ENCODE measurements around the gene NFYB. TPM values are rescaled to one million over a fixed set of nuclear protein-coding genes. Genes with fewer than 3 reads are reported as not detected.

NFYB gene
- total RNA-seq, 3 donors from 2014 or later = 51.1 to 59.3 (median 54.2) TPM

DNA sequence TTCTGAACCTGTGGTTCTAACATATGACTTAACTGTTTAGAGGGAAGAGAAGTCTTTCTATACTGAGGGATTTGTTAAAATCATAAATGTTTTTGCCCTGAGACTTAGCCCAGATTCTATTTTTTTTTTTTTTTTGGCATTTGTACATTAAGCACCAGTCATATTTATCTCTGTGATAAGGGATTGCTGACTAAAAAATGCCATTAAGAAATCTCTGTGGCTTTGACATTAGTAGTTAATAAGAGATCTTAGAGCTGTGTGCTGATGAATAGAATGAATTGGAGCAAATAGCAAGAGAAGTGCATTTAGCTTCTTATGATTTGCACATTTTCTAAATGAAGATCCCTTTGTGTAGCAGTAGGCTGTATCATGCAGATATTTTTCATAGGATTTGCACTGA, 32.5 kb downstream of the NFYB start:
- peaks cover 5% of the 10 kb centered on the region for H3K36me3 ChIP-seq
- H3K27me3 ChIP-seq = no peaks in the 10 kb centered on the region
- H3K9me3 ChIP-seq = no peaks in the 10 kb centered on the region
- no peak for DNase-seq (ENCODE audit: low spot score in 2 of 2)
- no peak overlapping the region for H3K27ac ChIP-seq
- H3K4me3 ChIP-seq = no peak overlapping the region
- TF ChIP-seq POLR2AphosphoS5 (IDR thresholded peaks at IDR 0.05) = no peak
- TF ChIP-seq, protein P1, sequence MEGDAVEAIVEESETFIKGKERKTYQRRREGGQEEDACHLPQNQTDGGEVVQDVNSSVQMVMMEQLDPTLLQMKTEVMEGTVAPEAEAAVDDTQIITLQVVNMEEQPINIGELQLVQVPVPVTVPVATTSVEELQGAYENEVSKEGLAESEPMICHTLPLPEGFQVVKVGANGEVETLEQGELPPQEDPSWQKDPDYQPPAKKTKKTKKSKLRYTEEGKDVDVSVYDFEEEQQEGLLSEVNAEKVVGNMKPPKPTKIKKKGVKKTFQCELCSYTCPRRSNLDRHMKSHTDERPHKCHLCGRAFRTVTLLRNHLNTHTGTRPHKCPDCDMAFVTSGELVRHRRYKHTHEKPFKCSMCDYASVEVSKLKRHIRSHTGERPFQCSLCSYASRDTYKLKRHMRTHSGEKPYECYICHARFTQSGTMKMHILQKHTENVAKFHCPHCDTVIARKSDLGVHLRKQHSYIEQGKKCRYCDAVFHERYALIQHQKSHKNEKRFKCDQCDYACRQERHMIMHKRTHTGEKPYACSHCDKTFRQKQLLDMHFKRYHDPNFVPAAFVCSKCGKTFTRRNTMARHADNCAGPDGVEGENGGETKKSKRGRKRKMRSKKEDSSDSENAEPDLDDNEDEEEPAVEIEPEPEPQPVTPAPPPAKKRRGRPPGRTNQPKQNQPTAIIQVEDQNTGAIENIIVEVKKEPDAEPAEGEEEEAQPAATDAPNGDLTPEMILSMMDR (IDR thresholded peaks at IDR 0.05) = no peak
- no peak for TF ChIP-seq POLR2A (IDR thresholded peaks at IDR 0.05)
- intact Hi-C loops (cut with DNase I; ENCODE audit: low total_unique reads) = no loop called here
- H3K4me1 ChIP-seq = no peaks in the 10 kb centered on the region

DNA sequence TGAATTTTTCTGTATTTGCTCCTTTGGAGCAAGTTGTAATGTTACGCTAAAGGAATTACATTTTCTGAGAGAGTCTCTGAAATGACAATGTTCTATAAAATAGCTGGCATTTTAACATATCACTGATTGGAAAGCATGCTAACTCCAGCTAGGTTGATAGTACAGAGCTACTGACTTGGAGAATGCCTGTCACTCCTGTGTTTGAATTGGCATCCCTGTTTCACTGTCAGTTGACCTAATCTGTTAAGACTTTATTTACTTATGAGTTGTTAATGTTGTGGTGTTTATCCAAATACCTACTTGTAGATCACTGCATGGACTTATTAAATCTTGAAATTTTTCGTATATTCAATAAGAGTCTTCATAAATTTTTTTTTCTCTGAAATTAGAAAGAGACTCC, 40.1 kb downstream of the NFYB start:
- no peak for DNase-seq (ENCODE audit: low spot score in 2 of 2)
- intact Hi-C loops (cut with DNase I; ENCODE audit: low total_unique reads) = no loop called here
- Histone ChIP-seq H3K4me3 (no peak overlapping the region), H3K4me1 (no peaks in the 10 kb centered on the region), H3K27me3 (no peaks in the 10 kb centered on the region), H3K36me3 (peaks cover 5% of the 10 kb centered on the region), H3K27ac (no peak overlapping the region), H3K9me3 (no peaks in the 10 kb centered on the region)
- TF ChIP-seq POLR2AphosphoS5 (IDR thresholded peaks at IDR 0.05) (no peak), POLR2A (IDR thresholded peaks at IDR 0.05) (no peak)
- TF ChIP-seq, protein P1 (IDR thresholded peaks at IDR 0.05) = no peak

DNA sequence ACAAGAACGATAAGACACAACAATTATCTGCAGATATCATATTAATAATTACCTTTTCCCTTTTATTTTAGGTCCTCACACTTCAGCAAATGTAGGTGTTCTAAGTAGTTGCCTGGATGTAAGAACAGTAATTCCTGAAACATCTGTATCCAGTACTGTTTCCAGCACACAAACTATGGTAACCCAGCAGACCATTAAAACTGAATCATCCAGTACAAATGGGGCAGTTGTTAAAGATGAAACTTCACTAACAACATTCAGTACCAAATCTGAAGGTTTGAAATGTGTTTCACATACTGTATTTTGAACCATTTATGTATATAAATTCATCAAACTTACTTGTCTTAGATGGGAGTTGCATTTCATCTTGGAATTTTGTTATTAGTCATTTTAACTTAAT, 42.7 kb downstream of the NFYB start:
- intact Hi-C loops (cut with DNase I; ENCODE audit: low total_unique reads) = no loop called here
- H3K27ac ChIP-seq = no peak overlapping the region
- H3K9me3 ChIP-seq = no peaks in the 10 kb centered on the region
- H3K4me3 ChIP-seq = no peak overlapping the region
- DNase-seq (ENCODE audit: low spot score in 2 of 2) = no peak
- TF ChIP-seq POLR2A (IDR thresholded peaks at IDR 0.05) (no peak), POLR2AphosphoS5 (IDR thresholded peaks at IDR 0.05) (no peak)
- TF ChIP-seq, protein P1 (IDR thresholded peaks at IDR 0.05) = no peak
- H3K27me3 ChIP-seq = no peaks in the 10 kb centered on the region
- no peaks in the 10 kb centered on the region for H3K4me1 ChIP-seq
- no peaks in the 10 kb centered on the region for H3K36me3 ChIP-seq

DNA sequence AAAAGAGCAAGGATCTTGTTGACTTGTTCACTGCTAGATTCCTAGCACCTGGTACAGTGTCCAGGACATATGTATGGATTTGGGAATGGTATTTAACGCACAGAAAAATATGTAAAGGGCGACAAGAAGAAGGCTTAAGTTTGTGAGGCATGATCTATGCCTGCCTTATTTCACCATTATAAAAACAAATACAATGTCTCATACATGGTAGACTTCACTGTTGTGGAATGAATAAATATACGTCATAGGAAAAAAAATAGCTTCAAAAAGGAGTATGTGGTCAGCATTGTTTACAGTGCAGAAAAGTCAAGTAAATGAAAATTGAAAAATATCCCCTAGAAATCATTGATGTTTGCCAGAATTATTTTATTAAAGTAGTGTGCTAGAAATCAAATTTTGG, 43.7 kb downstream of the NFYB start:
- intact Hi-C loops (cut with DNase I; ENCODE audit: low total_unique reads) = no loop called here
- TF ChIP-seq, protein P1 (IDR thresholded peaks at IDR 0.05) = no peak
- TF ChIP-seq POLR2AphosphoS5 (IDR thresholded peaks at IDR 0.05) = no peak
- no peak for TF ChIP-seq POLR2A (IDR thresholded peaks at IDR 0.05)
- H3K9me3 ChIP-seq = no peaks in the 10 kb centered on the region
- no peak for DNase-seq (ENCODE audit: low spot score in 2 of 2)
- no peaks in the 10 kb centered on the region for H3K27me3 ChIP-seq
- H3K36me3 ChIP-seq = no peaks in the 10 kb centered on the region
- no peak overlapping the region for H3K4me3 ChIP-seq
- no peak overlapping the region for H3K27ac ChIP-seq
- no peaks in the 10 kb centered on the region for H3K4me1 ChIP-seq

DNA sequence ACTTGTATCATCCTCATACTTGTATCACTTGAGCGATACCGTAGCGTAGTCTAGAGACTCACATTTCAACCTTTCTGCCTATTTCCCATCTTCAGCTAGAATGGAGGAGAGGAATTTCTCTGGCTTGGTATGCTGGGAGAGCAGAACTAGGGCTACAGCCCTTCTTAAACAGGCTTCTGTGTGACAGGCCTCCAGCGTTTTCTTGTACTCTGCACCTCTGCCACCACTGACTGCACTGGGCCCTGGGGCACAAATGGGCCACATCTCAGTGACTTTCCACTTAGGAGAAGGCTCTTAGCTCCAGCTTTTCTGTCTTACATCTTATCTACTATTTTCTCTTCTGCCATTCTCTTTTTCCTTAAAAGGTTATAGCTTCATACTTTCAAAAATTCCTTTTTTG, 46.9 kb downstream of the NFYB start:
- Histone ChIP-seq H3K36me3 (no peaks in the 10 kb centered on the region), H3K4me3 (no peak overlapping the region), H3K27ac (no peak overlapping the region), H3K4me1 (no peaks in the 10 kb centered on the region), H3K9me3 (no peaks in the 10 kb centered on the region), H3K27me3 (no peaks in the 10 kb centered on the region)
- TF ChIP-seq, protein P1 (IDR thresholded peaks at IDR 0.05) = no peak
- no peak for TF ChIP-seq POLR2A (IDR thresholded peaks at IDR 0.05)
- no peak for TF ChIP-seq POLR2AphosphoS5 (IDR thresholded peaks at IDR 0.05)
- DNase-seq (ENCODE audit: low spot score in 2 of 2) = no peak
- intact Hi-C loops (cut with DNase I; ENCODE audit: low total_unique reads) = no loop called here
